GM19193 (cell line): ENCODE results near the gene ABTB2.

Experiments used
- POLR2A ChIP-seq: IDR thresholded peaks from 4 replicates; pipeline ENCODE4 v1.6.1; 2011; ENCODE audit not compliant: insufficient read depth, insufficient read length; ENCODE audit errors: extremely low read depth

ABTB2 gene

DNA sequence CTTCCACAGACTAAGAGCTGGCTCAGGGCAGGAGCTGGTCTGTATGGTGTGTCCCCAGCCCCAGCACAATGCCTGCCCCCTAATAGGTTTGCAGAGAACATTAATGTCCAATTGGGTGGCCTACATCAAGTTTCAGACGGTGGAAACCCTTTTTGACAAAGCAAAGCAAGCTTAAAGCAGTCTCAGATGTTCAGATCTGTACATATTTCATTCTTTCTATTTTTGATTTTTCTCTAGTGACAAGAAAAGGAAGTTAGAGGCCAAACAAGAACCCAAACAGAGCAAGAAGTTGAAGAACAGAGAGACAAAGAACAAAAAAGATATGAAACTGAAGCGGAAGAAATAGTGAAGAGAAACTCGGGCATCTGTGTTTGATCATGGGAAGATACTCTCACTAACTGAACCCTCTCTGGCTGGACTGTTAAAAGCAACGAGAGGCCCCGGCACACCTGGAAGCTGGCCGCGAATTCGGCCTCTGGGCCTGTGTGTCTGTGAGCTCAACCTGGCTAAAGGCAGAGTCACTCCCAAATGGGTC, 211.9 kb downstream of the ABTB2 start:
- no peak for TF ChIP-seq POLR2A

GRCh38 chr11:34145073-34145472, 212.7 kb downstream of the ABTB2 start:
- TF ChIP-seq POLR2A = no peak

DNA sequence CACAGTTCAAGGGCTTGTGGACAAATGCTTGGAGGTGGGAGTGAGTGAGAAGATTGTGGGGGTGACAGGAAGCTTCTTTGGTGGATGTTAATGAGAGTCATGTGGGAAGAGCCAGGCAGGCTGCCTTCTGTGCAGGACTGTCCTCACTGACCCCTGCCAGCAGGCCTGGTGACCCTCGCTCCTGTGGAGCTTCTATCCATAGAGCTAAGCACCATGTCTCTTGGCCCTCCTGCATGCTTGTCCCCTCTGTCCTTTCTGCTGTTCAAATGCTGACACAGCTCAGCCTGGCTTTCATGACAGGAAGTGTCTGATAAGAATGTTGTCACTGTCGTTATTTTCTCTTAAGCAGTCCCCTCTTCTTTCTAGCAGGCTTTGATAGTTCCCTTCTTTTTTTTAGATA, 214.8 kb downstream of the ABTB2 start:
- TF ChIP-seq POLR2A = no peak

DNA sequence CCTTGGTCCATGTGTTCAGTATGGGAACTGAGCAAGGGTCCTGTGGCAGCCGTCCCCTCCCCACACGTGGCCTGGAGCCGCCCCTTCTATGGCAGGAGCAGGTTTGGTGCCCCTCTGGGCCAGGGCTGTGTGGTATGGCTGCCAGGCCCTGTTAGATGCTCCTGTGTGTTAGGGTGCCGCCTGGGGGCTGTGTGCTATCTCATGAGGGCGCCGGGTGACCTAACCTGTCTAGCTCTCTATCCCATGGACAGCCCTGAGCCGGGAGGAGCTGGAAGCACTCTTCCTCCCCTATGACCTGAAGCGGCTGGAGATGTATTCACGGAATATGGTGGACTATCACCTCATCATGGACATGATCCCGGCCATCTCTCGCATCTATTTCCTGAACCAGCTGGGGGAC, 217.7 kb downstream of the ABTB2 start:
- no peak for TF ChIP-seq POLR2A

GRCh38 chr11:34139346-34139745, 218.5 kb downstream of the ABTB2 start:
- no peak for TF ChIP-seq POLR2A

DNA sequence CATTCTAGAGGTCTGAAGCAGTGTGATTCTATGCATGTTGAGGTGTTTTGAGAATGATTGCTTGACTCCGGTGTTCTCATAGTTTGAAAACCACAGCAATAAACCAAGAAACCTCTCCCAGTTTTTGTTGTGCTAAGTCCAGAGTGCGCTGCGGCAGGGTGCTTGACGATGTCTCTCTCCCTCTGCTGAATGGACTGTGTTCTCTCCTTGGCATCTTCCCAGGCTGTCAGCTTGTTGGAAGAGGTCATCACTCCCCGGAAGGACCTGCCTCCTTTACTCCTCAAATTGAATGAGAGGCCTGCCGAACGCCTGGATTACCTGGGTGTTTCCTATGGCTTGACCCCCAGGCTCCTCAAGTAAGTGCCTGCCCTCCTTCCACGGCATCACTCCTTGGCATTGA, 221.4 kb downstream of the ABTB2 start:
- TF ChIP-seq POLR2A = no peak

DNA sequence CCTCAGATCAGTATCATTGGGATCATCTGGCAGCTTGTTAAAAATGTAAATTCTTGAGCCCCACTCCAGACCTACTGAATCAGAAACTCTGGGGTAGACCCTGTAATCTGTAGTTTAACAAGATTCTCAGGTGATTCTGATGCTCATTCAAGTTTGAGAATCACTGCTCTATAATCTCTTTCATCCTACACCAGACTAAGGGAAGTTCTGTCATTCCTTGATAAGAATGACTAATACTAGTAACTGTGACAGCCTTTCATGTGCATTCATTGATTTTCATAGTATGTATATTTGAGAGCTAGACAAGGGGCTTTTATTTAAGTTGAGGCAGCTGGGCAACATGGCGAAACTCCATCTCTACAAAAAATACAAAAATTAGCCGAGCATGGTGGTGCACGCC, 222.4 kb downstream of the ABTB2 start:
- TF ChIP-seq POLR2A = no peak

- TF ChIP-seq POLR2A = no peak
These were observed 223.0 kb downstream of the ABTB2 start for GRCh38 chr11:34134765-34135164.

DNA sequence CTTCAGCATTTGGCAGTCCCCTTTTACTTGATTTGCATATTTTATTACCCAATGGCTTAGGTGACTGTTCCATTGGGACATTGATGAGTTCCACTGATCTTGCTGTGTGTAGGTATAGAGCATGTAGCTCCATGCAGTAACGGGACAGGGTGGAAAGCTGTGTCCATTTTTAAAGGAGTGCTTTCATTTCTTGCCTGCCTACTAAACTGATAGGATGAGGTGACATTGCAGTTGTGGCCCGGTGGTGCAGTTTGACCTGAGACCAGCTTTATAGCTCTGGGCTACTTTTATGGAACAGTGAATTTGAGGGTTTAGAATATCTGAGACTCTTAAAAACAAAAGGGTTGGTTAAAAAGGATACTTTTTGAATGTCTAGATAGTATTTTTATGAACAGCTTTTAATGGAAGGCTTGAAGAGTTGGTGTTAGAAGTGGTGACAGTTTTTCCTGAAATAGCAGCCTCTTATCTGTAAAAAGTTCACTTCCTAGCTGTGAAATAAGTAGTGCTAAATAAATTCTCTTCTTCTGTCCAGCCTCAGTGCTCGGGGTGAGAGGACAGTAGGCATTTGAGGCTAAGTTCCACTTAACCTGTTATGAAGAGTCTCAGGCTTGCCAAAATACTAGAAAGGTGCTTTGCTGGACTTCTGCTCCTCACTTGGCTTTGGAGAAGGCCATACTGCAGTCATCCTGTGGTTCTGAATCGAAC, 225.4 kb downstream of the ABTB2 start:
- no peak for TF ChIP-seq POLR2A

DNA sequence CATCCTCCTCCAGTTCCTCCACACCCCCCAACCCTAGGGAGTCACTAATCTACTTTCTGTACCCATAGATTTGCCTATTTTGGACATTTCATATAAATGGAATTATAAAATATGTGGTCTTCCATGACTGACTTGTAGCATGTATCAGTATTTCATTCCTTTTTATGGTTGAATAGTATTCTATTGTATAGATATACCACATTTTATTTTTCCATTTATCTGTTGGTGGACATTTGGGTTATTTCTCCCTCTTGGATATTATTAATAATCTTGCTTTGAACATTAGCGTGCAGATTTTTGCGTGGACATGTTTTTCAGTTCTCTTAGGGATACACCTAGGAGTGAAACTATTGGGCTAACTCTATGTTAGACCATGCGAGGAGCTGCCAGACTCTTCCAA, 229.0 kb downstream of the ABTB2 start:
- TF ChIP-seq POLR2A = no peak

GRCh38 chr11:34126959-34127848, 230.6 kb downstream of the ABTB2 start:
- TF ChIP-seq POLR2A = no peak

- no peak for TF ChIP-seq POLR2A
These were observed 232.7 kb downstream of the ABTB2 start for GRCh38 chr11:34124885-34125668.

GRCh38 chr11:34120651-34121050, 237.2 kb downstream of the ABTB2 start:
- no peak for TF ChIP-seq POLR2A

- TF ChIP-seq POLR2A = no peak
These were observed 243.3 kb downstream of the ABTB2 start for GRCh38 chr11:34114471-34114870.

- TF ChIP-seq POLR2A = no peak
These were observed 243.8 kb downstream of the ABTB2 start for GRCh38 chr11:34114014-34114413.
